SK-N-SH (cell line): Measurements from ENCODE around the gene CLN3. TPM values are rescaled to one million over a fixed set of nuclear protein-coding genes. Genes with fewer than 3 reads are reported as not detected.
"Not testable (repeated sequence)": the region's sequence is repeated elsewhere in the genome, so short reads cannot be mapped to it uniquely, and the experiment has no call there.

Experiments used
- CTCF ChIA-PET: fragments of 300-600, 350-600 bp; formaldehyde crosslinking; extraction: SDS; loops from one replicate; lab custom pipeline; 2021; lab: Yijun Ruan, JAX
- POLR2A ChIA-PET: fragments of 350-600 bp; sonication (Branson Sonifier 250); formaldehyde crosslinking; extraction: SDS; loops from one replicate; lab custom pipeline; 2020; ENCODE audit warnings: antibody characterized with exemption, inconsistent platforms; lab: Yijun Ruan, JAX
- DNase-seq: peaks from one replicate; pipeline ENCODE4 v3.0.0; 2012
- H2AFZ ChIP-seq: fragments of 200-600 bp; sonication (generic); 2 replicates; pipeline ENCODE4 v1.8.1; 2016; ENCODE audit warnings: antibody characterized with exemption, mild to moderate bottlenecking, low read depth
- H3F3A ChIP-seq: fragments of 200-600 bp; sonication (generic); replicated peaks from 2 replicates; pipeline ENCODE3; 2016; ENCODE audit warnings: antibody characterized with exemption, mild to moderate bottlenecking; ENCODE audit not compliant: insufficient read depth
- H3K27ac ChIP-seq, 2 experiments: fragments of 200-500 bp in 1 of 2; fragments of 200-600 bp in 1 of 2; sonication (Bioruptor generic) in 1 of 2; sonication (generic), shearing (Covaris generic) in 1 of 2; 2 replicates each; pipeline versions ENCODE4 v1.5.1 to v1.6.1; 2014 to 2016; ENCODE audit warnings: low read depth in 2 of 2, inconsistent platforms in 1 of 2, low read length in 1 of 2, mild to moderate bottlenecking in 1 of 2, mixed read lengths in 1 of 2
- H3K27me3 ChIP-seq: fragments of 200-600 bp; sonication (generic), shearing (Covaris generic); 2 replicates; pipeline ENCODE4 v1.6.1; 2016; ENCODE audit warnings: mixed run types; ENCODE audit not compliant: insufficient read depth
- H3K36me3 ChIP-seq, 2 experiments: fragments of 200-500 bp in 1 of 2; fragments of 200-600 bp in 1 of 2; sonication (Bioruptor generic) in 1 of 2; sonication (generic) in 1 of 2; replicated peaks in 1 of 2; 2 replicates each; pipeline versions ENCODE3 to v1.5.1; 2014 to 2016; ENCODE audit warnings: low read length in 1 of 2, mild to moderate bottlenecking in 1 of 2; ENCODE audit not compliant: insufficient read depth in 2 of 2, control insufficient read depth in 1 of 2
- H3K4me1 ChIP-seq, 2 experiments: fragments of 200-500 bp in 1 of 2; fragments of 200-600 bp in 1 of 2; sonication (Bioruptor generic) in 1 of 2; sonication (generic), shearing (Covaris generic) in 1 of 2; 2 replicates each; pipeline versions ENCODE4 v1.5.1 to v1.6.1; 2014 to 2016; ENCODE audit warnings: low read depth in 1 of 2, low read length in 1 of 2, mixed run types in 1 of 2; ENCODE audit not compliant: insufficient read depth in 2 of 2, control insufficient read depth in 1 of 2
- H3K4me2 ChIP-seq: fragments of 200-600 bp; sonication (generic), shearing (Covaris generic); 2 replicates; pipeline ENCODE4 v1.6.1; 2017; ENCODE audit warnings: mixed run types
- H3K4me3 ChIP-seq, 2 experiments: fragments of 200-500 bp in 1 of 2; fragments of 200-600 bp in 1 of 2; sonication (Bioruptor generic) in 1 of 2; sonication (generic), shearing (Covaris generic) in 1 of 2; 2 replicates each; pipeline versions ENCODE4 v1.5.1 to v1.8.1; 2014 to 2016; ENCODE audit warnings: low read depth in 2 of 2, inconsistent platforms in 1 of 2, low read length in 1 of 2, mild to moderate bottlenecking in 1 of 2, mixed read lengths in 1 of 2, moderate library complexity in 1 of 2
- H3K79me2 ChIP-seq: fragments of 200-600 bp; sonication (generic); 2 replicates; pipeline ENCODE4 v1.8.1; 2017; ENCODE audit warnings: mild to moderate bottlenecking; ENCODE audit not compliant: insufficient read depth
- H3K9ac ChIP-seq: fragments of 200-600 bp; sonication (generic); 2 replicates; pipeline ENCODE4 v1.6.1; 2017; ENCODE audit warnings: mixed run types
- H3K9me2 ChIP-seq: fragments of 200-600 bp; sonication (generic); 2 replicates; pipeline ENCODE4 v1.6.1; 2017; ENCODE audit warnings: mixed run types
- H3K9me3 ChIP-seq: fragments of 200-600 bp; sonication (generic); 2 replicates; pipeline ENCODE4 v1.6.1; 2017; ENCODE audit warnings: mixed run types, mild to moderate bottlenecking, moderate library complexity
- H4K20me1 ChIP-seq: fragments of 200-600 bp; sonication (generic); 2 replicates; pipeline ENCODE4 v1.6.1; 2017; ENCODE audit warnings: mild to moderate bottlenecking, mixed run types; ENCODE audit not compliant: insufficient read depth
- CHD2 ChIP-seq: fragments of 150-350 bp; IDR thresholded peaks from 2 replicates; pipeline ENCODE4 v1.6.1; 2018; ENCODE audit warnings: low read length; ENCODE audit not compliant: partially characterized antibody
- ELF1 ChIP-seq: IDR thresholded peaks from 2 replicates; pipeline ENCODE4 v1.4.0; 2012
- GATA2 ChIP-seq: sonication (generic); formaldehyde crosslinking; IDR thresholded peaks from 2 replicates; pipeline ENCODE4 v1.5.0; 2020; ENCODE audit warnings: mild to moderate bottlenecking, missing genetic modification reagents
- NRF1 ChIP-seq: IDR thresholded peaks from 2 replicates; pipeline ENCODE4 v1.6.1; 2012; ENCODE audit warnings: low read depth, mild to moderate bottlenecking, low read length
- RXRA ChIP-seq: IDR thresholded peaks from 2 replicates; pipeline ENCODE4 v1.4.0; 2012; ENCODE audit warnings: low read depth, mild to moderate bottlenecking, borderline replicate concordance
- TCF12 ChIP-seq: IDR thresholded peaks from 2 replicates; pipeline ENCODE4 v1.4.0; 2012
- USF1 ChIP-seq: IDR thresholded peaks from 2 replicates; pipeline ENCODE4 v1.4.0; 2012; ENCODE audit warnings: low read depth, borderline replicate concordance
- ZBTB33 ChIP-seq: IDR thresholded peaks from 2 replicates; pipeline ENCODE4 v1.4.0; 2012; ENCODE audit warnings: low read depth, borderline replicate concordance
- WGBS: methylation state at CpG from one replicate; pipeline ENCODE4 v1.1.6; 2017; ENCODE audit warnings: low lambda C conversion rate; 5-methylcytosine and 5-hydroxymethylcytosine counted together
- polyA plus RNA-seq, 3 experiments: library from polyadenylated mRNA; depleted of rRNA; stranded (reverse); fragments of >200 nt; gene quantifications; 2 replicates each; pipeline ENCODE4 v1.2.3, GENCODE V29; 2012

CLN3 gene
- polyA plus RNA-seq, 1 of the 3 experiments (the other 2 are of a cell fraction) = 18.5 TPM

- Histone ChIP-seq H3F3A (no peaks in the 10 kb centered on the region), H3K27ac (no peak overlapping the region), H3K4me1 (no peaks in the 10 kb centered on the region), H3K4me2 (no peak overlapping the region), H3K36me3 (peaks cover 0 to 5% of the 10 kb centered on the region in 2 experiments), H2AFZ (no peak overlapping the region), H3K4me3 (no peak overlapping the region), H3K27me3 (no peaks in the 10 kb centered on the region), H3K79me2 (no peaks in the 10 kb centered on the region), H4K20me1 (no peaks in the 10 kb centered on the region), H3K9me3 (no peaks in the 10 kb centered on the region), H3K9ac (no peak overlapping the region), H3K9me2 (no peaks in the 10 kb centered on the region)
- ChIA-PET POLR2A (no interaction called here), CTCF (no interaction called here)
- DNase-seq = no peak
- TF ChIP-seq ELF1 (no peak), RXRA (no peak), ZBTB33 (no peak), USF1 (no peak), GATA2 (no peak), CHD2 (no peak), TCF12 (no peak), NRF1 (no peak)
- 91% methylated on average over 8 of the region's 8 CpGs for WGBS
Measured at GRCh38 chr16:28473714-28474265, 18.1 kb downstream of the CLN3 start.

DNA sequence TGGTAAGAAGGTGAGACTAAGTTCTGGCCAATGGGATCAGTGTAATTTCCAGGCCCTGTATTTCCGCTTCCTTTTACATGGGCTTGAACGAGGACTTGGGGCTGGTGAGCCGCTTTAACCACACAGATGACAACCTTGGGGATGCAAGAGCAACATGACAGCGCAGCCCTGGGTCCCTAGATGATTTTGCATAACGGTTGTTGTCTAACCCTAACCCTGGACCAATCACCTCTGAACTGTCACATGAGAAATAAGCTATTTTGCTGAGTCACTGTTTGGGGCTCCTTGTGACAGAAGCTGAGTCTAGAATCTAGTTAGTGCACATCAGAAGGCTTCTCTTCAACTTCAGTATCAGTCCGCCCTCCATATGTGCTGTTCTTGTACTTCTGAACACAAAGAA, 44.8 kb downstream of the CLN3 start:
- H3K9me3 ChIP-seq, H3K79me2 ChIP-seq, CTCF ChIA-PET, H3K27ac ChIP-seq, H3K27me3 ChIP-seq, H3F3A ChIP-seq, H3K4me1 ChIP-seq, H3K4me3 ChIP-seq, H3K9ac ChIP-seq, DNase-seq, POLR2A ChIA-PET, H3K9me2 ChIP-seq, H3K4me2 ChIP-seq, H2AFZ ChIP-seq, H3K36me3 ChIP-seq, H4K20me1 ChIP-seq: not testable (repeated sequence)
- WGBS = no CpG with 5 or more reads among the region's 6 CpGs

GRCh38 chr16:28446388-28446787, 45.5 kb downstream of the CLN3 start:
- H3K9ac ChIP-seq, H3K4me1 ChIP-seq, H4K20me1 ChIP-seq, H3K9me3 ChIP-seq, H3F3A ChIP-seq, DNase-seq, H3K4me2 ChIP-seq, POLR2A ChIA-PET, H3K27me3 ChIP-seq, CTCF ChIA-PET, H3K36me3 ChIP-seq, H3K79me2 ChIP-seq, H3K27ac ChIP-seq, H2AFZ ChIP-seq, H3K9me2 ChIP-seq, H3K4me3 ChIP-seq: not testable (repeated sequence)
- no CpG with 5 or more reads among the region's 4 CpGs for WGBS

GRCh38 chr16:28443943-28444342, 47.9 kb downstream of the CLN3 start:
- CTCF ChIA-PET, POLR2A ChIA-PET, DNase-seq, H3K4me2 ChIP-seq, H3K4me1 ChIP-seq, H3K4me3 ChIP-seq, H3K9ac ChIP-seq, H2AFZ ChIP-seq, H3K9me3 ChIP-seq, H3F3A ChIP-seq, H3K79me2 ChIP-seq, H3K27me3 ChIP-seq, H3K36me3 ChIP-seq, H3K9me2 ChIP-seq, H3K27ac ChIP-seq, H4K20me1 ChIP-seq: not testable (repeated sequence)
- 59% methylated on average over 2 of the region's 6 CpGs for WGBS

DNA sequence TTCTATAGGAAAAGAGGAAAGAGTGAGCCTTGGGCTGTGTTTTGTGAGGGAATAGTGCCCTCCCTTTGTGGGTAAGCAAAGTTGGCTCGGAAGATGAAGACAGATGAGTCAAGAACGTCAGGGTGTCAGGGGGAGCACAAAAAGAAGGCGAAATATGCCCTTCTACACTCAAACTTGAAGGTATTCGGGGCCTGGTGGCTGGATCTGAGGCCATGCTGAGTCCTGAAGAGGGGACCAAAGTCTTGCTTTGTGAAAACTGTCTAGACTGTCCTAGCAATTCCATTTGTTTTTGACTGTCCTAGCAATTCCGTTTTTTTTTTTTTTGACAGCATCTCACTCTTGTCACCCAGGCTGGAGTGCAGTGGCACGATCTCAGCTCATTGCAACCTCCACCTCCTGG, 53.0 kb downstream of the CLN3 start:
- DNase-seq, POLR2A ChIA-PET, H3K9me2 ChIP-seq, H3K79me2 ChIP-seq, H3K36me3 ChIP-seq, H4K20me1 ChIP-seq, CTCF ChIA-PET, H3K4me1 ChIP-seq, H3K27me3 ChIP-seq, H3K9ac ChIP-seq, H3K4me3 ChIP-seq, H3K9me3 ChIP-seq, H3K27ac ChIP-seq, H3K4me2 ChIP-seq, H2AFZ ChIP-seq, H3F3A ChIP-seq: not testable (repeated sequence)
- 69% methylated on average over 4 of the region's 6 CpGs for WGBS
